Esophagus (tissue), 2 donors: ENCODE measurements around the gene SLC35D3. TPM values are rescaled to one million over a fixed set of nuclear protein-coding genes. Genes with fewer than 3 reads are reported as not detected.
"Not testable (repeated sequence)": the region's sequence is repeated elsewhere in the genome, so short reads cannot be mapped to it uniquely, and the experiment has no call there.

ENCODE experiments used
- H3K27ac ChIP-seq, 2 donors: one replicate each; pipeline ENCODE4 v1.5.1; 2013; ENCODE audit warnings: low read depth in 2 of 2, mild to moderate bottlenecking in 2 of 2, inconsistent platforms in 1 of 2, low read length in 1 of 2, moderate library complexity in 1 of 2
- H3K27me3 ChIP-seq, 2 donors: one replicate each; pipeline ENCODE4 v1.6.1; 2013; ENCODE audit warnings: low read length in 2 of 2, control low read depth in 1 of 2, mild to moderate bottlenecking in 1 of 2; ENCODE audit not compliant: insufficient read depth in 2 of 2, control insufficient read depth in 1 of 2
- H3K36me3 ChIP-seq, 2 donors: one replicate each; pipeline ENCODE4 v1.6.1; 2013; ENCODE audit warnings: low read length in 1 of 2; ENCODE audit not compliant: control insufficient read depth in 2 of 2, insufficient read depth in 2 of 2
- H3K4me1 ChIP-seq, 2 donors: one replicate each; pipeline ENCODE4 v1.6.1; 2013; ENCODE audit warnings: low read length in 1 of 2; ENCODE audit not compliant: control insufficient read depth in 2 of 2, insufficient read depth in 2 of 2
- H3K4me3 ChIP-seq, 2 donors: one replicate each; pipeline ENCODE4 v1.5.1; 2013; ENCODE audit warnings: low read length in 2 of 2, mild to moderate bottlenecking in 2 of 2, low read depth in 1 of 2, moderate library complexity in 1 of 2
- H3K9me3 ChIP-seq, 2 donors: one replicate each; pipeline ENCODE4 v1.6.1; 2013; ENCODE audit warnings: mild to moderate bottlenecking in 2 of 2, low read depth in 1 of 2, low read length in 1 of 2, moderate library complexity in 1 of 2; ENCODE audit not compliant: control insufficient read depth in 2 of 2, insufficient read depth in 1 of 2
- WGBS, 2 donors: extraction: QIAGEN DNeasy Blood & Tissue Kit; methylation state at CpG; one replicate each; pipeline ENCODE4 v1.1.7; 2013; 5-methylcytosine and 5-hydroxymethylcytosine counted together
- polyA plus RNA-seq, 2 donors: library from polyadenylated mRNA; stranded (reverse); fragments of 200-250 nt; gene quantifications; one replicate each; pipeline ENCODE4 v1.2.3, GENCODE V29; 2013
- donor health status: healthy with polysubstance abuse.
- donor health status: Bipolar disorder and iron deficiency.

Gene SLC35D3, protein sequence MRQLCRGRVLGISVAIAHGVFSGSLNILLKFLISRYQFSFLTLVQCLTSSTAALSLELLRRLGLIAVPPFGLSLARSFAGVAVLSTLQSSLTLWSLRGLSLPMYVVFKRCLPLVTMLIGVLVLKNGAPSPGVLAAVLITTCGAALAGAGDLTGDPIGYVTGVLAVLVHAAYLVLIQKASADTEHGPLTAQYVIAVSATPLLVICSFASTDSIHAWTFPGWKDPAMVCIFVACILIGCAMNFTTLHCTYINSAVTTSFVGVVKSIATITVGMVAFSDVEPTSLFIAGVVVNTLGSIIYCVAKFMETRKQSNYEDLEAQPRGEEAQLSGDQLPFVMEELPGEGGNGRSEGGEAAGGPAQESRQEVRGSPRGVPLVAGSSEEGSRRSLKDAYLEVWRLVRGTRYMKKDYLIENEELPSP
- polyA plus RNA-seq, result under 1 TPM in 1 of 2 donors, not detected in 1; 0.02 TPM

DNA sequence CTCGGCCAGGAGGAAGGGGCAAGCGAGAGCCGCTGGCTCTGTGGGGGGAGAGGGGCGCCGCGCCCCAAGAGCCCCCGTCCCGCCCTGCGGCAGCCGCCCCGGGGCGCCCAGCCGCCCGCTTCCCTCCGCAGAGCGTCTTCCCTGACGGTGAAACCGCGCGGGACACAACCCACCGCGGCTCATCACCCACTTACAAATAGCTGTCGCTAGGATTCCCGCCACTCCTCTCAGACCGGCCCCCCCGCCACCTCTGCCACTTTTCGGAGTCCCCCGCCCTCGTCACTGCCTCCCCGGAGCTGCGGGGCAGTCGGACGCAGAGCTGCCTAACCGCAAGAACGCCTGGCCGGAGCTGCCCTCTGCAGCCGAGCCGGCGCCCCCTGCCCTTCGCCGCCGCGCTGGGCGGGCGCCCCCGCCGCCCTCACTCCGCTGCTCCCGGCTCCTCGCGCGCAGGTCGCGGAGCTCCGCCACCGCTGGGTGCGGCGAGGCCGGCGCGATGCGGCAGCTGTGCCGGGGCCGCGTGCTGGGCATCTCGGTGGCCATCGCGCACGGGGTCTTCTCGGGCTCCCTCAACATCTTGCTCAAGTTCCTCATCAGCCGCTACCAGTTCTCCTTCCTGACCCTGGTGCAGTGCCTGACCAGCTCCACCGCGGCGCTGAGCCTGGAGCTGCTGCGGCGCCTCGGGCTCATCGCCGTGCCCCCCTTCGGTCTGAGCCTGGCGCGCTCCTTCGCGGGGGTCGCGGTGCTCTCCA lies at the start of gene SLC35D3:
TSS of gene SLC35D3 (plus strand) at position 366 of the 749 bp plus-strand sequence. CDS start at position 494, 128 bp downstream.
- H3K4me3 ChIP-seq, result peak within 1 kb of the TSS; percentile 40 to 59
- peaks cover 12 to 16% of the 10 kb centered on the region in 2 donors for H3K4me1 ChIP-seq
- H3K36me3 ChIP-seq, result no peaks in the 10 kb centered on the region
- no peak within 1 kb of the TSS for H3K27ac ChIP-seq
- H3K9me3 ChIP-seq, result peaks cover 0 to 6% of the 10 kb centered on the region in 2 donors
- H3K27me3 ChIP-seq, result peaks cover 0 to 24% of the 10 kb centered on the region in 2 donors
- 0 to 1% methylated on average over 69 to 86 of the region's 86 CpGs for WGBS, 2 donors

DNA sequence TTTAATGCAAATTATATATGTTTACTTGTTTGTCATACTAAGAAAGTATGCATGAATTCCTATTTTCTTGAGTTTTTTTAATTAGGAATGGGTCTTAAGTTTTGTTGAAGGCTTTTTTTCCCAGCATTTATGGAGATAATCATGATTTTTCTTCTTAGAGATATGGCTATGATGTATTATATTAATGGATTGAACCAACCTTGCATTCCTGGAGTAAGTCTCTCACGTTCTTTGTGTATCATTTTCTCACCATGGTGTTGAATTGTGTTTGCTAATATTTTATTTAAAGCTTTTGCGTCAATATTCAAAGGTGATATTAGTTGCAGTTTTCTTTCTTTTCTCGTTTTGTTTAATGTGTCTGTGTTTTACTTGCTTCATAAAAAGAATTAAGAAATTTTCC lies 48.4 kb upstream of the SLC35D3 start:
- no peak overlapping the region for H3K4me3 ChIP-seq
- no peaks in the 10 kb centered on the region for H3K36me3 ChIP-seq
- H3K27ac ChIP-seq, result no peak overlapping the region
- WGBS, 2 donors, result 81 to 84% methylated on average over 3 of the region's 3 CpGs
- no peaks in the 10 kb centered on the region for H3K4me1 ChIP-seq
- H3K9me3 ChIP-seq, result peaks cover 0 to 2% of the 10 kb centered on the region in 2 donors
- H3K27me3 ChIP-seq, result no peaks in the 10 kb centered on the region

DNA sequence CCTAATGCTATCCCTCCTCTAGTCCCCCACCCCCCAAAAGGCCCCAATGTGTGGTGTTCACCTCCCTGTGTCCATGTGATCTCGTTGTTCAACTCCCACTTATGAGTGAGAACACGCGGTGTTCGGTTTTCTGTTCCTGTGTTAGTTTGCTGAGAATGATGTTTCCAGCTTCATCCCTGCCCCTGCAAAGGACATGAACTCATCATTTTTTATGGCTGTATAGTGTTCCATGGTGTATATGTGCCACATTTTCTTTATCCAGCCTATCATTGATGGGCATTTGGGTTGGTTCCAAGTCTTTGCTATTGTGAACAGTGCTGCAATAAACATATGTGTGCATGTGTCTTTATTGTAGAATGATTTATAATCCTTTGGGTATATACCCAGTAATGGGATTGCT lies 45.6 kb upstream of the SLC35D3 start:
- not testable (repeated sequence) for H3K4me1 ChIP-seq, H3K27ac ChIP-seq, H3K9me3 ChIP-seq, H3K27me3 ChIP-seq, H3K4me3 ChIP-seq, H3K36me3 ChIP-seq
- 98 to 99% methylated on average over 4 of the region's 4 CpGs for WGBS, 2 donors

DNA sequence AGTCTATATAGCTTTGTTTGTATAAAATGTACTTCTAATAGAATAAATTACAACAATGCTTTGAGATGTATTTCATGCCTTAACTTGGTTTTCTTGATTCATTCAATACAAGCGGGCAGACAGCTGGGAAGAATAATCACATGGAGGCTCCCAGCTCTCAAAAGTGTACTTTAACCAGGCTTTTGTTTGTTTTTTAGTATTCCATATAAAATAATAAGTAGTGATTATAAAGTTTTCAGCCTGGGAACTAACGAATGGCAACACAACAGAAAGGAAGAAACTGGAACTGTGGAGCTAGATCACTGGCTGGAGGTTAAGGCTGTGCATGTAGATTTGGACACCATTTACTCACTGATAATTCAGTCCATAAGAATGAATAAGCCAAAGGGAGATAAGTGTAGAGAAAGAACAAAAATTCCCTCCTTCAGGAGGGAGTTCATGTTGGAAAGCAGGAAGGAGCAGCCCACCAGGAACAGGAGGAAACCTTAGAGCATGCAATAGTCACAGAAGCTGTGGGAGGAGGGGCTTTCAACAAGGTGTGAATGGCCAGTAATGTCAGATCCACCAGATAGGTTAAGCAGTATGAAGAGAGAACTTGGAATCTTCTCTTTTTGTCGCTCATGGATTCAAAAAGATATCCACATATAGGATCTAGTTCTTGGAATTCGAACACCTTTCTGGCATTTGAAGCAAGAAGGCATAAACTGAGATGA lies 41.2 kb upstream of the SLC35D3 start:
- no peaks in the 10 kb centered on the region for H3K36me3 ChIP-seq
- H3K4me1 ChIP-seq, result no peaks in the 10 kb centered on the region
- H3K9me3 ChIP-seq, result no peaks in the 10 kb centered on the region
- H3K27me3 ChIP-seq, result no peaks in the 10 kb centered on the region
- H3K4me3 ChIP-seq, result no peak overlapping the region
- H3K27ac ChIP-seq, result no peak overlapping the region
- 79 to 81% methylated on average over 4 of the region's 4 CpGs for WGBS, 2 donors

DNA sequence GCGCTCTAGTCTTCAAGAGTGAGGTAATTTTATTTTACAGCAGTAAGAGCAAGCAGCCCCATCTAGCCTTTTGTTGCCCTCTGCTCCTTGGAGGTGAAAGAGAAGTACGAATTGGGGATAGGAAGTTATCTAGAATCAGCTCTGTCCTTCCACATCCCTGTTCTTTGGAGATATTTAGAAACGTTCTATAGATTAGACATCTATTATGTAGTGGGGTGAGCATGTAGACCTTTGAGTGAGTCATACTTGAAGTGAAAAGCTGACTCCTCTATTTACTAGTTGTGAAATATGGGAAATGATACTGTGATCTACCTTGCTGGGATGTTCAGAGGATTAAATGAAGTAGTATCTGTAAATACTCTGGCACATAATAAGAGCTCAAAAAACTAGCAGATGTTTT lies 36.0 kb upstream of the SLC35D3 start:
- H3K4me3 ChIP-seq, result no peak overlapping the region
- no peak overlapping the region for H3K27ac ChIP-seq
- 72 to 73% methylated on average over 3 of the region's 3 CpGs for WGBS, 2 donors
- H3K27me3 ChIP-seq, result no peaks in the 10 kb centered on the region
- H3K9me3 ChIP-seq, result no peaks in the 10 kb centered on the region
- no peaks in the 10 kb centered on the region for H3K36me3 ChIP-seq
- no peaks in the 10 kb centered on the region for H3K4me1 ChIP-seq

DNA sequence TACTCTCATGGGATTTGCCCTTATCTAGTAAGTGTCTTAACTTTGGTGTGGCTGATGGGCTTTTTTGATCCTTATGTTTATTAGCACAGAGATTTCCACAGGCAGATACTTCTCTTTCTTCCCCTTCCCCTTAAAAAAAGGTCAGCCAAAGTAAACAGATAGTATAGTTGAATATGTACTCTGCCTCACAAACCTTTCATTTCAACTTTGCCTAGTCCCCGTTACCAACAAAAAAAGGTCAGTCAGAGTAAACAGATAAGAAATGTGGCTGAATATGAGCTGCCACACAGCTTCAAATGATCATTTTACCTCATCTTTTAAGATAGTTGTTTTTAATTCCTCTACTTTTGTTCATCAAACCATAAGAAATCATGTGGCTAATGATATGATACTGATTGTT lies 34.1 kb upstream of the SLC35D3 start:
- Histone ChIP-seq H3K9me3 (no peaks in the 10 kb centered on the region), H3K27ac (no peak overlapping the region), H3K4me3 (no peak overlapping the region), H3K4me1 (no peaks in the 10 kb centered on the region), H3K27me3 (no peaks in the 10 kb centered on the region), H3K36me3 (no peaks in the 10 kb centered on the region)
- 47 to 63% methylated on average over 1 of the region's 1 CpG for WGBS, 2 donors

DNA sequence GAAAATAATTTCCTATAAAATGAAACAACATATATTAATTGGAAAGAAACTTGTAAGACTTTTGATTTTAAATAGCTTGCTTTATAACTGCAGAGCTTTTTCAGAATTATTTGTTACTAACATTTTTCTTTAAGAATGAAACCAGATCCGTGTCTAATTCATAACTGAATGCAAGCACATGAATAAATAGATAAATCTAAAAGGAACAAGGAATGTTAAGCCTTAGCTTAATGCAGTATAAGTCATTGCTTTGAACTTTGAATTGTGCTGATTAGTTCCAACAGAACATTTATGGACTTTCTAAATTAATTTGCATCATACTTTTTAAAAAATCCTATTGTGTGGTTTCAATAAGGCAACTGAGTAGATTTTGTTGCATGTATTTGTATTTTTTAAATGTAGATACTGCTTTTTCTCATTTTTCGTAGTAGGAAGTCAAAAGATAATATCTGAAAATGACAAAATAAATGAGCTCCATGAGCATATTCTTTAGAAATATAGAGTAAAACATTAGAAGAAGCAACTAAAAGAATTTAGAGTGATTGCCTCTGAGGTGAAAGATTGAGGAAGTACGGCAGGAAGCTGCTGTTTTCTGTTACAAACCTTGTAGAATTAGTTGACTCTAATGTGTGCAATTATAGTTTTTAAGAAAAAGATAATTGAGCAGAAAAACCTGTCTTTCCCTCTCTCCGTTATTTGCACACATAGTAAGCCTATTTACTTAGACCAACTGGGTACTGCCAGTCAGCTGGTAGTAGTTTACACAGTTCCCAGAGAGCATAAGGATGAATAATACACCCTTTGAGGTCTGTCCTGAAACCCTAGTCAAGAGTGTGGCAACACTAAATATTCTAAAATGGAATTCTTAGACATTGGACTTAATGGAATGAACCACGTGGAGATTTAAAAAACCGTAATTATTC lies 32.6 kb upstream of the SLC35D3 start:
- WGBS, 2 donors, result 64 to 74% methylated on average over 6 of the region's 6 CpGs
- H3K27me3 ChIP-seq, result no peaks in the 10 kb centered on the region
- no peaks in the 10 kb centered on the region for H3K9me3 ChIP-seq
- H3K4me3 ChIP-seq, result no peak overlapping the region
- no peak overlapping the region for H3K27ac ChIP-seq
- H3K4me1 ChIP-seq, result no peaks in the 10 kb centered on the region
- H3K36me3 ChIP-seq, result peaks cover 0 to 2% of the 10 kb centered on the region in 2 donors

DNA sequence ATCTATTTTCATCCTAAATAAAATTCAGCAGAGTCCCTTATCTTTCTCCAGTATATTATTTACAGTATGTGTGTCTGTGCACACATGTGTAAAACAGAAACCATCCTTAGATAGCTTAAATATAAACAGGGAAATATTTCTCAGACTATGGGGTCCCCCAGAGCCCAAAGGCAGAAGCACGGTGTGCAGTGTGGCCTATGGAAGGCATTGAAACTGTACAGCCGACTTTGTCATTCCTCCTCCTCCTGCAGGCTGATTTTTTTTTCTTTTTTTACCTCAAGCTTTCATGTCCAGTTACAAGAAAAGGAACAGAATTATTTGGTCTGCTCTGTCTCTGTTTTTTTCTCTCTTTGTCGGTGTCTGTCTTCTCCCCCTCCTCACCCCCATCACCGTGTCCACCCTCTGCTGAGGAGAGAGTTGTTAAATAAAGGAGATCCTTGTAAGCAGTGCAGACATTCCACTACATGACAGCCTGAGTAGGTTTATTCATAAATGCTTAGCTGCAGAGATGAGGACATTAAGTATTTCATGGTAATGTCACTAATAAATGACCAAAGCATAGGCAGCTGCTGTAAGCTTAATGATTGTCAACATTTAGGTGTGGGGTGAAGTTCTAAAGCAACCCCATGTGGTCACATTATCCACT lies 31.8 kb upstream of the SLC35D3 start:
- Histone ChIP-seq H3K4me3 (no peak overlapping the region), H3K27ac (no peak overlapping the region), H3K27me3 (no peaks in the 10 kb centered on the region), H3K9me3 (no peaks in the 10 kb centered on the region), H3K36me3 (peaks cover 0 to 2% of the 10 kb centered on the region in 2 donors), H3K4me1 (no peaks in the 10 kb centered on the region)
- WGBS, 2 donors, result 73 to 84% methylated on average over 4 of the region's 4 CpGs
